AG10803 (cell line): ENCODE results near the gene TRANK1.

Experiments
- DNase-seq: peaks from one replicate; pipeline ENCODE4 v3.0.0; 2010; ENCODE audit warnings: low read depth
- H3K4me3 ChIP-seq: 2 replicates; pipeline ENCODE4 v1.5.1; 2011; ENCODE audit warnings: mild to moderate bottlenecking, low read length, control low read depth
- CTCF ChIP-seq: conservative IDR thresholded peaks from 2 replicates; pipeline ENCODE4 v1.5.1; 2011; ENCODE audit warnings: mild to moderate bottlenecking, low read length, control low read depth, inconsistent platforms

The TRANK1 gene

GRCh38 chr3:36837089-36837488 lies 107.8 kb downstream of the TRANK1 start:
- DNase-seq = no peak
- no peak overlapping the region for H3K4me3 ChIP-seq
- TF ChIP-seq CTCF = no peak

GRCh38 chr3:36833160-36833814 lies 111.6 kb downstream of the TRANK1 start:
- no peak overlapping the region for H3K4me3 ChIP-seq
- no peak for TF ChIP-seq CTCF
- no peak for DNase-seq

GRCh38 chr3:36832406-36832805 lies 112.4 kb downstream of the TRANK1 start:
- DNase-seq = no peak
- no peak for TF ChIP-seq CTCF
- no peak overlapping the region for H3K4me3 ChIP-seq

GRCh38 chr3:36827133-36827532 lies 117.7 kb downstream of the TRANK1 start:
- no peak overlapping the region for H3K4me3 ChIP-seq
- no peak for DNase-seq
- no peak for TF ChIP-seq CTCF

GRCh38 chr3:36826240-36826639 lies 118.6 kb downstream of the TRANK1 start:
- no peak for TF ChIP-seq CTCF
- H3K4me3 ChIP-seq = no peak overlapping the region
- DNase-seq = no peak

GRCh38 chr3:36824443-36824842 lies 120.4 kb downstream of the TRANK1 start:
- TF ChIP-seq CTCF = no peak
- H3K4me3 ChIP-seq = no peak overlapping the region
- DNase-seq = no peak

GRCh38 chr3:36823806-36824205 lies 121.0 kb downstream of the TRANK1 start:
- no peak overlapping the region for H3K4me3 ChIP-seq
- no peak for DNase-seq
- no peak for TF ChIP-seq CTCF
